Upper lobe of left lung (tissue), 4 donors: Measurements from ENCODE around the gene EFNA5.

Experiments
- CTCF ChIP-seq, 6 experiments: fragments of 450-650 bp in 4 of 6; fragments of 200-600 bp in 2 of 6; sonication (generic) in 2 of 6; IDR thresholded peaks; one replicate each; pipeline ENCODE4 v1.5.1; 2016 to 2019; ENCODE audit warnings: antibody characterized with exemption in 6 of 6
- POLR2AphosphoS5 ChIP-seq, 2 donors: sonication (generic); formaldehyde crosslinking; IDR thresholded peaks; one replicate each; pipeline ENCODE4 v1.5.1; 2017; ENCODE audit warnings: antibody characterized with exemption in 2 of 2

DNA sequence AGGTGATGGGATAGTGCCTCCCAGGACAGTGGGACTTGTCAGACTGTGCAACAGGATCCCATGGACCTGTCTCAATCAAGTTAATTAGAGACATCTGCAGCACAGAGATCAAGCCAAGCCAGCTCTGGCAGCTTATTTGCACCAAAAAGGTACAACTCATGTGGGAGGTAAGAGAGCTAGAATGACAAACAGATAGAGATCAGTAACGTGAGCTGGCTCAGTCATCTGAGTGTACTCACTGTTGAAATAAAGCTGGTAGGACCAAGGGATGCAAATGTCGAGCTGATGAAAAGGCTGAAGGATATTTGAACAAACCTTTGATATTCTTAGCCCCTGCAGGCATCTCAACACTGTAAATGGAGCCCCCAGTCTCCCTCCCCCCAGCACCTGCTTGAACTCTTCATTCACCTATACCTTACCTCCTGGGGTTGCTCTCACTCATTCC, 198.1 kb downstream of the EFNA5 start:
- no peak for TF ChIP-seq CTCF (IDR thresholded peaks at IDR 0.05)
- TF ChIP-seq POLR2AphosphoS5 (IDR thresholded peaks at IDR 0.05) = no peak
